Upper lobe of left lung (tissue), 4 donors: ENCODE measurements around the gene ZNF506.
"Not testable (repeated sequence)": the region's sequence is repeated elsewhere in the genome, so short reads cannot be mapped to it uniquely, and the experiment has no call there.

Experiments
- CTCF ChIP-seq, 6 experiments: fragments of 450-650 bp in 4 of 6; fragments of 200-600 bp in 2 of 6; sonication (generic) in 2 of 6; IDR thresholded peaks; one replicate each; pipeline ENCODE4 v1.5.1; 2016 to 2019; ENCODE audit warnings: antibody characterized with exemption in 6 of 6
- EP300 ChIP-seq, 4 donors: sonication (generic); formaldehyde crosslinking; IDR thresholded peaks; one replicate each; pipeline ENCODE4 v1.5.1; 2017; ENCODE audit warnings: antibody characterized with exemption in 4 of 4, control low read depth in 2 of 4
- POLR2A ChIP-seq, 4 donors: fragments of 450-650 bp; IDR thresholded peaks; one replicate each; pipeline ENCODE4 v1.5.1; 2016 to 2017; ENCODE audit warnings: antibody characterized with exemption in 4 of 4, mild to moderate bottlenecking in 2 of 4
- POLR2AphosphoS5 ChIP-seq, 2 donors: sonication (generic); formaldehyde crosslinking; IDR thresholded peaks; one replicate each; pipeline ENCODE4 v1.5.1; 2017; ENCODE audit warnings: antibody characterized with exemption in 2 of 2

DNA sequence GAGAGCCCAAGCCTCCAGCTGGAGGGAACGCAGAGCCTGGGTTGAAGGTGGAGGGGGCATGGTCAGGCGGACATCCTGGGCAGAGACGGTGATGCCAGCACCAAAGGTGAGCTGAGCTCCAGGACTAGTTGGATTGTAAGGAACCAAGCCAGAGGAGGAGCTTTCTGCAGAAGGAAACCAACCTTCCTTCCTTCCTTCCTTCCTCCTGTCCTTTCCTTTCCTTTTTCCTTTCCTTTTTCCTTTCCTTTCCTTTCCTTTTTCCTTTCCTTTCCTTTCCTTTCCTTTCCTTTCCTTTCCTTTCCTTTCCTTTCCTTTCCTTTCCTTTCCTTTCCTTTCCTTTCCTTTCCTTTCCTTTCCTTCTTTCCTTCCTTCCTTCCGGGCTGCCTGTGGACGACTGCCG, 77.6 kb downstream of the ZNF506 start:
- not testable (repeated sequence) for TF ChIP-seq CTCF, EP300, POLR2AphosphoS5, POLR2A (IDR thresholded peaks at IDR 0.05)
